Breast epithelium (tissue), 3 donors: ENCODE results near the gene FEN1.

Source experiments
- POLR2A ChIP-seq: fragments of 450-650 bp; IDR thresholded peaks from one replicate; pipeline ENCODE4 v1.6.1; 2016; ENCODE audit warnings: antibody characterized with exemption, mild to moderate bottlenecking, moderate library complexity
- POLR2AphosphoS5 ChIP-seq, 3 donors: sonication (generic); formaldehyde crosslinking; IDR thresholded peaks; one replicate each; pipeline ENCODE4 v1.6.1; 2017; ENCODE audit warnings: antibody characterized with exemption in 3 of 3
- TF ChIP-seq, protein P1 (sequence below), 3 donors: fragments of 450-650 bp; IDR thresholded peaks; one replicate each; pipeline ENCODE4 v1.5.1; 2016 to 2017; ENCODE audit warnings: antibody characterized with exemption in 3 of 3, mild to moderate bottlenecking in 3 of 3, moderate library complexity in 3 of 3

DNA sequence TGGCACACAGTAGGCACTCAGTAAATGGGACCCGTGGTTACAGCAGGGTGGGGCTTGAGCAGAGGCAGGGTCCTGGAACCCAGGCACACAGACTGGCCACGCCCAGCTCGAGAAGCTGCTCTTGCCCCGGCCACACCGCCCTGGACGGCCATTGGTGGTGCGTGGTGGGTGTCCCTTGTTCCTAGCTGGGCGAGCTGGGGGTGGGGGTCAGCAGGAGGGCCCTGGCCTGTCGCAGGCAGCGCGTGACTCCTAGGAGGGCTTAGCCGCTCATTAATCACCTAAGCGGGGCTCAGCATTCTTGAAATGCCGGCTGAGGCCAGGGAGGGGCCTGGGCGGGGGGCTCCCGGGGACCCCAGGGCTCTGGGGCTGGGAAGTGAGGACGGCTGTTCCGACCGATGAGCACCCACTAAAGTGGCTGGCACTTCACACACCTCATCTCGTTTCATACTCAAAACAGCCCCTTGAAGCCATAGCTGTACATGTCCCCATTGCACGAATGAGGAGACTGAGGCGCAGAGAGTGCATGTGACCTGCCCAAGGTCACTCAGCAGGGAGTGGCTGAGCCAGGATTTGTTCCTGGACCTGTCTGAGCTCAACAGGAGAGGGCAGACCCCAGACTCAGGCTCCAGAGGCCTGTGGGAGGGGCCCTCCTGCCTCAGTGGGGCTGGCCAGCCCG lies 28.6 kb upstream of the FEN1 start:
- TF ChIP-seq POLR2A = no peak
- TF ChIP-seq POLR2AphosphoS5 (IDR thresholded peaks at IDR 0.05) = no peak
- TF ChIP-seq, protein P1, sequence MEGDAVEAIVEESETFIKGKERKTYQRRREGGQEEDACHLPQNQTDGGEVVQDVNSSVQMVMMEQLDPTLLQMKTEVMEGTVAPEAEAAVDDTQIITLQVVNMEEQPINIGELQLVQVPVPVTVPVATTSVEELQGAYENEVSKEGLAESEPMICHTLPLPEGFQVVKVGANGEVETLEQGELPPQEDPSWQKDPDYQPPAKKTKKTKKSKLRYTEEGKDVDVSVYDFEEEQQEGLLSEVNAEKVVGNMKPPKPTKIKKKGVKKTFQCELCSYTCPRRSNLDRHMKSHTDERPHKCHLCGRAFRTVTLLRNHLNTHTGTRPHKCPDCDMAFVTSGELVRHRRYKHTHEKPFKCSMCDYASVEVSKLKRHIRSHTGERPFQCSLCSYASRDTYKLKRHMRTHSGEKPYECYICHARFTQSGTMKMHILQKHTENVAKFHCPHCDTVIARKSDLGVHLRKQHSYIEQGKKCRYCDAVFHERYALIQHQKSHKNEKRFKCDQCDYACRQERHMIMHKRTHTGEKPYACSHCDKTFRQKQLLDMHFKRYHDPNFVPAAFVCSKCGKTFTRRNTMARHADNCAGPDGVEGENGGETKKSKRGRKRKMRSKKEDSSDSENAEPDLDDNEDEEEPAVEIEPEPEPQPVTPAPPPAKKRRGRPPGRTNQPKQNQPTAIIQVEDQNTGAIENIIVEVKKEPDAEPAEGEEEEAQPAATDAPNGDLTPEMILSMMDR (IDR thresholded peaks at IDR 0.05) = no peak
